ENCODE results near the gene STOX2. TPM values are rescaled to one million over a fixed set of nuclear protein-coding genes. Genes with fewer than 3 reads are reported as not detected.

Gene STOX2
- total and polyA plus RNA-seq, 2 donors (not counting 3 experiments of a cell fraction or from before 2014, with no cell fraction given), result 0.03 to 0.24 TPM

- no TSS peak for BruUV-seq (replicated peaks)
- ChIA-PET POLR2A (no interaction called here), CTCF (no interaction called here)
- TF ChIP-seq GATA2 (IDR thresholded peaks at IDR 0.05; ENCODE audit: insufficient read depth, insufficient read length, low read depth, low read length) (no peak), MAX (IDR thresholded peaks at IDR 0.05; ENCODE audit: insufficient read depth, insufficient read length) (no peak), EZH2 (IDR thresholded peaks at IDR 0.05; ENCODE audit: borderline replicate concordance, low read depth, low read length, severe bottlenecking) (no peak), JUN (IDR thresholded peaks at IDR 0.05; ENCODE audit: borderline replicate concordance, insufficient read depth, insufficient read length, low read depth) (no peak), CTCF (IDR thresholded peaks at IDR 0.05; ENCODE audit: extremely low read depth in 1 of 2, insufficient read depth in 1 of 2, low read depth in 1 of 2, low read length in 2 of 2) (no peak), MYC (IDR thresholded peaks at IDR 0.05; ENCODE audit: low read depth, low read length) (no peak), POLR2A (IDR thresholded peaks at IDR 0.05; ENCODE audit: low read depth, low read length) (no peak), POLR2AphosphoS5 (IDR thresholded peaks at IDR 0.05; ENCODE audit: insufficient read depth, low read depth, low read length) (no peak), FOS (IDR thresholded peaks at IDR 0.05; ENCODE audit: borderline replicate concordance, insufficient read depth, low read length) (no peak)
- Histone ChIP-seq H3K79me2 (ENCODE audit: control insufficient read depth, insufficient read depth, low read length) (no peaks in the 10 kb centered on the region), H3K9me1 (replicated peaks; ENCODE audit: control insufficient read depth, extremely low read depth, insufficient read depth, low read length) (no peaks in the 10 kb centered on the region), H3K4me1 (ENCODE audit: control insufficient read depth, extremely low read depth, insufficient read depth, low read length) (no peaks in the 10 kb centered on the region), H3K27ac (ENCODE audit: insufficient read depth, low read depth, low read length) (no peak overlapping the region), H3K27me3 (ENCODE audit: control insufficient read depth in 2 of 2, insufficient read depth in 2 of 2, low read length in 2 of 2) (no peaks in the 10 kb centered on the region), H3K4me3 (replicated peaks in 1 of 3; ENCODE audit: insufficient read depth in 1 of 3, low read depth in 1 of 3, low read length in 3 of 3) (no peak overlapping the region), H3K36me3 (ENCODE audit: control insufficient read depth in 2 of 2, extremely low read depth in 1 of 2, insufficient read depth in 2 of 2, low read length in 2 of 2) (no peaks in the 10 kb centered on the region), H3K9me3 (replicated peaks; ENCODE audit: control insufficient read depth, insufficient read depth, low read length) (no peaks in the 10 kb centered on the region), H3K9ac (replicated peaks; ENCODE audit: extremely low read depth, insufficient read depth, low read length) (no peak overlapping the region), H4K20me1 (replicated peaks; ENCODE audit: control insufficient read depth, extremely low read depth, insufficient read depth, low read length) (no peaks in the 10 kb centered on the region), H3K4me2 (ENCODE audit: insufficient read depth, low read length) (no peak overlapping the region), H2AFZ (ENCODE audit: low read depth, low read length) (no peak overlapping the region)
- dilution Hi-C loops (cut with MboI; ENCODE audit: extremely low pct_ligation_motif_present, low sequenced_read_pairs) (no loop called here), intact Hi-C loops (cut with micrococcal nuclease) (no loop called here)
- FAIRE-seq (no peak), DNase-seq (ENCODE audit: low read depth, low spot score) (no peak)
Measured at GRCh38 chr4:183885205-183885720, 19.8 kb upstream of the STOX2 start.
